Measurements from ENCODE around the gene IZUMO1.
"Not testable (repeated sequence)": the region's sequence is repeated elsewhere in the genome, so short reads cannot be mapped to it uniquely, and the experiment has no call there.

Gene IZUMO1

DNA sequence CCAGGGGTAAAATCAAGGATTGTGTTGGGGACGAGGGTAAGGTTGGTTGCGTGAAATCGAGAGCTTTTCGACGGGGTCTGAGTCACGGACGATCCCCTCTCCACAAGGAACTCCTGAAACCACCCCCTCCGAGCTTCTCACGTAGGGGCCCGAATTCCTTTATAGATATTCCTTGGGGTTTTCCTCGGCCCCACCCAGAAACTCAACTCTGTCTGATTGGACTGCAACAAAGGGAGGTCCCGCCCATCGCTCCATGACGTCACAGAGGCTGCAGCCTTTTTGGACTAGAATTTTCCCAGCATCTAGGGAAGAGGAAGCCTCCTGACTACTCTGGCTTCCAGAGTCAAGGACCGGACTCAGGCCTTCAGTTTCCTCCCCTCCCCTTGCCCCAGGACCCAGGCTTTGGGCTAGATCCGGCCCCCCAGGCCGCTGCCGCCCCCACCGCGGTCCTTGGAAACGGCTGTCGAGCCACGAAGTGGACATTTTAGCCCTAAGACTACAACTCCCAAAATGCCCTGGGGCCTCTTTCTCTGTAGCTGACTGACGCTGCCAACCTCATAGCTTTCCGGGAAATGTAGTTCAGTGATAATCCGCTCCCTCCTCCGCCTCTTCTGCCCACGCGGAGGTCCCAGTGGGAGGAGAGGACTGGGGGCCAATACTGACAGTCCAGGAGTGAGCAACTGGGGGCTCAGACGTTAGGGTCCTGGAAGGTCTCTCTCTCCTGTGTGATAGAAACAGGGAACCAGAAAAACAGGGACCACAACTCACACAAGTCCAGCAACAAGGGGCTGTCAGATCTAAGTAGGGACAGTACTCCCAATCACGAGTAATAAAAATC, at the start of gene IZUMO1:
TSS of gene IZUMO1 (minus strand) at position 172 of the 838 bp plus-strand sequence. CDS start 1,050 bp downstream, outside the sequence.
- DNase-seq, result peak; percentile 55 to 66

DNA sequence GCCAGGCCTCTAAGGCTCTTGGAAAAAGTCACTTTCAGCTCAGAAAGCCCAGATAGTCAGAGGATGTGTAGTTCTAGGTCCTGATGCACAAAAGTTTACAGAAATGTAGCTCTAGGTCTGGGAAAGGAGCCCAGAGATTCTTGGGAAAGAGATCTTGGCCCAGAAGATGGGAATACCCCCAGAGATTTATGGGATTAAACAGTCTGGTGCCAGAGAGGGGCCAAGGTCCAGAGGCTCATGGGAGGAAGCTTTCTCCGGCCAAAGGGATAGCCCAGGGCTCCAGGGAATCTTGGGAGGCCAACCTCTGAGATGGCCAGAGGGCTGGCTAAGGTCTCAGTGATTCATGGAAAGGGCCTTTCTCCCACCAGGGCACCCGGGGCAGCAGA, 49.0 kb upstream of the IZUMO1 start:
- no peak for DNase-seq

DNA sequence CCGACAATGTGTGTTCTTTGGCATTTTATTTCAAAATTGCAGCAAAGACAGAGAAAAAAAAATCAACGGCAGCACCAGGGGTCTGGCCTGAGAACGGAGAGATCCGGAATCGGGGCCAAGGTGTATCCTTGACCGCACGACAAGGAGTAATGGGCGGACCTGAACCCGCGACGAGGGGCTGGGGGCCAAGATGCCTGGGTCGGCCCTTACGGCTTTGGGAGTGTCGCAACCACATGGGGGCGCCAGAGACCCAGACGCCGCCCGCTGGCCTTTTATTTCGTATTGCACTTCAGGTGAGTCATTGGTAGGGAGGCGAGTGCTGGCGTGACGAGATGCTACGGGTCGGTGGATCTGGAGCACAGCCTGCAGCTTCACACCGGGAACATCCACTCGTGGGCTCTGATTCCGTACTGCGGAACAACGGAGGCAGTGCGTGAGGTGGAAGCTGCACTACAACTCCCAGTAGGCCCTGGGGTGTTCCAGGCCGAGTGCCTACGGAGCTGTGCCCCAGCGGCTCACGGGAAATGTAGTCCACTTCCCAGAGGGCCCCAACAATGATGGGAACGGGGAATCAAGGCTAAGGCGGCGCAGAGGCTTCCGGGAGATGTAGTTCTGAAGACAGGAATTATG, 48.5 kb upstream of the IZUMO1 start:
- DNase-seq, result peak; percentile 92 to 95

DNA sequence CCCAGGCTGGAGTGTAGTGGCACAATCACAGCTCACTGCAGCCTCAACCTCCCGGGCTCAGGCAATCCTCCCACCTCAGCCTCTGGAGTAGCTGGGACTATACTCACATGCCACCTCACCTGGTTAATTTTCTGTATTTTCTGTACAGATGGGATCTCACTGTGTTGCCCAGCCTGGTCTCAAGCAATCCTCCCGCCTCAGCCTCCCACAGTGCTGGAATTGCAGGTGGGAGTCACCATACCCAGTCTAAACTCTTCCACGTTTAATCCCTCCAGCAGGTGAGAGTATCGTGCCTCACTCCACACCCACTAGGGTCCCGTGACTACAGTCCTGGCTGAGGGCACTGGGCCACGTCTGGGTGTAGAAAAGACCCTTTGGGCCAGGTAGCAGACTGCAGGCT, 47.6 kb upstream of the IZUMO1 start:
- DNase-seq, result no peak

DNA sequence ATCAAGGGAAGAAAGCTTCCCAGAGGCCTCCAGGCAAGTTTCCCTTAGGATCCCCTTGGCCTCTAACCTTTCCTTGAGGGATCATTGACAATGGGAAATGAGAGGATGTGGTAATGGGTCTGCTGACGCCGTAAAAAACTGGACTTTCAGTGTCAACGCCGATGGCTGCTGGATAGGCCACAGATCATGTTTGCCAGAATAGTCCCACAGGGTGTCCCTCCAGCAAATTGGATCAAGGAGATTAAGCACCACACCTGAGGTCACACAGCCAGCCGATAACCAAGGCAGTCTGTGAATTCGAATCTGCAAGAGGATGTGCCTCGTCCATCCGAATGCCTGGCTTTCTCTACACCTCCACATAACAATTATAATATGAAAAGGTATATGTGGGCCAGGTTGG, 46.6 kb upstream of the IZUMO1 start:
- DNase-seq, result no peak

DNA sequence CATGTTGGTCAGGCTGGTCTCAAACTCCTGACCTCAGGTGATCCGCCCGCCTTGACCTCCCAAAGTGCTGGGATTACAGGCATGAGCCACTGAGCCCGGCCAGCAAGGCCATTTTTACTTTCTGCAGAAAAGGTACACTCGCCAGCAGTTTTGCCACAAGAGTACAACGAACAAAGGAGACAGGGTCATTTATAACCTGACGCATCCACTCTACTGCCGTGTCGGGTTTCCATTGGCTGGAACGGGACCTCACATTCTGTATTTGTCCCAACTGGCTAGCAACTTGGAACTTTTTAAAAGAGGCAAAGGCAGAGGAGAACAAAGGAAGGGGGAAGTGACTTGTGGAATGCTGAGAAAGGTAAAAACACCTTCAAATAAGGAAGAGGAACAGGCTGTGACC, 40.6 kb upstream of the IZUMO1 start:
- DNase-seq, result not testable (repeated sequence)

GRCh38 chr19:48786422-48786821, 39.7 kb upstream of the IZUMO1 start:
- DNase-seq, result not testable (repeated sequence)

DNA sequence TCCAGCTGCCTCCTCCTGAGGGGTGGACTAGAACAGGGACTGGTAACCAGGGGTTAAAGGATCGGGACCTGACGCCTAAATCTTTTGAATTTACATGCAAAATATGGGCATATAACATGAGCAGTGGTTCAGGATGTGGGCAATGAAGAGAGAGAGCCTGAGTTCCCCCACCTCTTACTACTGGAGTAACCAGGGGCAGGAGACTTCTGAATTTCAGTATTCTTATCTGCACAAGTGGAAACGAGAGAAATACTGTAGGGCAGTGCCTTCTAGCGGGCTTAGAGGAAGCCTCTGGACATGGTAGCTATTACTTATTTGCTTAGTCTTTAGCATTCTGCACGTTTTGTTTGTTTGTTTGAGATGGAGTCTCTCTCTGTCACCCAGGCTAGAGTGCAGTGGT, 37.8 kb upstream of the IZUMO1 start:
- no peak for DNase-seq

DNA sequence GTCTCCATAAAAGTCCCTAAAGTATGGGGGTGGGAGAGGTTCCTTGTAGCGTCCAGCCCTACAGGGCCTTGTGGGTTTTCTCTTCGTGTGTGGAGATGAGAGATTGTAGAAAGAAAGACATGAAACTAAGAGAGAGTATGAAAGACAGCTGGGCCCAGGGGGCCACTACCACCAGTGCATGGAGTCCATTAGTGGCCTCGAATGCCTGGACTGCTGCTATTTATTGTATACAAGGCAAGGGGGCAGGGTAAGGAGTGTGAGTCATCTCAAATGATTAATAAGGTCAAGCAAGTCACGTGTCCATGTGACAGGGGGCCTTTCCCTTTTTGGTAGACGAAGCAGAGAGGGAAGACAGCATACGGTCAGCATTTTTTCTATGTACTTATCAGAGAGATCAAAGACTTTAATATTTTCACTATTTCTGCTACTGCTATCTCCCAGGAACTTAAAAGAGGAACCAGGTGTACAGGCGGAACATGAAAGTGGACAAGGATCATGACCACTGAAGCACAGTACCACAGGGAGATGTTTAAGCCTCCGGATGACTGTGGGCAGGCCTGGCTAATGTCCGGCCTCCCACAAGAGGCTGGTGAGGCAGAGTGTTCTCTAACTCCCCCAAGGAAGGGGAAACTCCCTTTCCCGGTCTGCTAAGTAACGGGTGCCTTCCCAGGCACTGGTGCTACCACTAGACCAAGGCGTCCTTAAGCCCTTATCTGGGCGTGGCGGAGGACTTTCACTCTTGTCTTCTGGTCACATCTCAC, 34.1 kb upstream of the IZUMO1 start:
- no peak for DNase-seq

GRCh38 chr19:48779636-48780035, 32.9 kb upstream of the IZUMO1 start:
- DNase-seq, result no peak

GRCh38 chr19:48777720-48778119, 31.0 kb upstream of the IZUMO1 start:
- DNase-seq, result no peak

DNA sequence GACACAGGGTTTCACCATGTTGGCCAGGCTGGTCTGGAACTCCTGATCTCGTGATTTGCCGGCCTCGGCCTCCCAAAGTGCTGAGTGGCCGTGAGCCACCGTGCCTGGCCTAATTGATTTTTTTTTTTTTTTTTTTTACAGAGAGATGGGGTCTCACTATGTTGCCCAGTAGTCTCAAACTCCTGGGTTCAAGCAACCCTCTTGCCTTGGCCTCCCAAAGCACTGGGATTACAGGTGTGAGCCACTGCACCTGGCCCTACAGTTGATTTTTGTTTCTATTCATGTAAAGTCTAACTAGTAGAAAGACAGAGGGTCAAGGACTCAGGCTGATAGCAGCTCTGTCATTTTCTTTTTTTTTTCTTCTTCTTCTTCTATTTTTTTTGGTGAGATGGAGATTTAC, 30.4 kb upstream of the IZUMO1 start:
- DNase-seq, result no peak

DNA sequence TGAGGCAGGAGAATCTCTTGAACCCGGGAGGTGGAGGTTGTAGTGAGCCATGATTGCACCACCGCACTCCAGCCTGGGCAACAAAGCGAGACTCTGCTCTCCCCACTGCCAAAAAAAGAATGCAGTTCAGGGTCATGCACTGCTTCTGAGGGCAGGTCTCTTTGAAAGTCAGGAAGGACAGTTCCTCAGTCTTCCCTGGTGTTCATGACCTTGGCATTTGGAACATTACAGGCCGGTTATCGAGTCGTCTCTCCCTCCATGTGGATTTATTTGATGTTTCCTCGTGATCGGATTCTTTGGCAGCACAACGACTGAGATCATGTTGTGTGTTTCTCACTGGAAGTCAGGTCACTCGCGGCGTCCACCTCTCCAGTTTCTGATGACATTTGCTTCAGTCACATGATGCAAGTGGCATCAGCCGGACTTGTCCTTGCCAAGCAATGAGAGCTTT, 25.8 kb upstream of the IZUMO1 start:
- no peak for DNase-seq

DNA sequence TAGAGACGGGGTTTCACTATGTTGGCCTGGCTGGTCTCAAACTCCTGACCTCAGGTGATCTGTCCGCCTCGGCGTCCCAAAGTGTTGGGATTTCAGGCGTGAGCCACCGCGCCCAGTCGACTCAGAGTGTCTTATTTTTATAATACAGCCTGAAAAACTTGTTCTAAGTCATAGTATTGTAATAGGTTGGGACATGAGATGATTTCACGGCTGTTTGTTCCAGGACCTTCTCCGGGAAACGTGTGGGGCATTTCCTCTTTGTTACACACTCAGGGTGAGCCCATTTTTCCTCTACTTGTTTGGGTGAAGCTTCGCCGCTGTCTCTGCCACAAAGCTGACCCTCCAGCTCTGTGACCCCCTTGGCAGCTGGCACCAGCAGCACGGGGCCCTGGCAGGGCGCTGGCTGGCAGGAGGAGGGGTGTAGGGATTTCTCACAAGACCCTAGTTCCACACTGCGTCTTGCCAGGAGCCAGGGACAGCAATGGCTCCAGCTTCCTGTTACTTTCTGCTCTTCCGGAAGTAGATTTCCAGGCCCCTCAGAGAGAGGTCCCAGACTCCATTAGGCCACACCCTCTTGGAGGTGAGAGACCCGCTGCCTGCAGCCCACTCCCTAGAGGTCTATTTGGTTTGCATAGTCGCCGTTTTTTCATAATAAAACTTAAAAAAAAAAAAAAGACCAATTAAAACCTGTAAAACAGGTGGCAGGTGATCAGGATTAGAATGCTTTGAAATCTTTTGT, 24.2 kb upstream of the IZUMO1 start:
- DNase-seq, result no peak

- DNase-seq, result no peak
Measured at GRCh38 chr19:48770266-48770665, 23.6 kb upstream of the IZUMO1 start.

DNA sequence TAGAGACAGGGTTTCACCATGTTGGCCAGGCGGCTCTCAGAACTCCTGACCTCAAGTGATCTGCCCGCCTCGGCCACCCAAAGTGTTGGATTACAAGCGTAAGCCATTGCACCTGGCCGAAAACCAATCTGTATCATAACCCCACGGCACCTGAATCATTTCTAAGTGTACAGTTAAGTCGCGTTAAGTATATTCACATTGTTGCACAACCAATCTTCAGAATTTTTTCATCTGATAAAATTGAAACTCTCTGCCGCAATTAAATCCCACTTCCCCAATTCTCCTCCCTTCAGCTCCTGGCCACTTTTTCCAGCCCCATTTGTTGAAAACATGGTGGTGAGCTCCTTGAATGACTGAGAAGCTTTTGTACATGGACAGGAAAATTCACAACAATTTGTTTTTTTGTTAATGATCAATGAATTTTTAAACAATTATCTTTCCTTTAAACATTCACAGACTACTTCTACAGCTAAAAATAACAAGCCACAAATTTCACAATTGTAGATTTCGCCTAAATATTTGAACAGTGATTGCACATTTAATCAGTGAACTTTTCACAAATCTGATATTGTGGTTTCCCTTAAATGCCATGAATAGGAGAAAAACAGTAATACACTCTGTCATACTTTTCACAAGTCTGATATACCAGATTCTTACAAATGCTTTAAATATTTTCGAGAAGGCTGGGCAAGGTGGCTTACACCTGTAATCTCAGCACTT, 22.4 kb upstream of the IZUMO1 start:
- no peak for DNase-seq

- not testable (repeated sequence) for DNase-seq
Measured at GRCh38 chr19:48768171-48768753, 21.6 kb upstream of the IZUMO1 start.

DNA sequence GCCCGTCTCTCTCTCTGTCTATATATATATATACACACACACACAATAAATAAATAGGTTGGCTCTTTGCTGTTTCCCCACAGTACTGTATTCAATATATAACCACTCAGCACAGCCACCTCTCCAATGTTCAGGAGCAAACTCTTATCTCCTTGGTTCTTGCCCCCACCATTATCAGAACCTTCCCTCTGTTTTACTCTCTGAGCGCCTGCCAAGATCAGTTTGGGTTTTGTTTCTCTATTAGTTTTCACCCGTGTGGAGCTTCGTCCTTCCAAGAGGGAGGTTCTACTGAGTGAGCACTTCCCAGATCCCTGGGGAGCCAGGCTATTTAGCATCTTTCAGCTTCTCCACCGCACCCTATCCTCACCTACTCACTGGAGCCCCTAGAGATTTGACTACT, 19.1 kb upstream of the IZUMO1 start:
- not testable (repeated sequence) for DNase-seq

GRCh38 chr19:48760504-48761205, 13.9 kb upstream of the IZUMO1 start:
- no peak for DNase-seq

GRCh38 chr19:48757741-48758144, 11.0 kb upstream of the IZUMO1 start:
- no peak for DNase-seq

GRCh38 chr19:48757089-48757675, 10.5 kb upstream of the IZUMO1 start:
- DNase-seq, result no peak

Measured in hippocampal formation (tissue), 2 donors.